ENCODE measurements around the gene F5.

F5 gene

DNA sequence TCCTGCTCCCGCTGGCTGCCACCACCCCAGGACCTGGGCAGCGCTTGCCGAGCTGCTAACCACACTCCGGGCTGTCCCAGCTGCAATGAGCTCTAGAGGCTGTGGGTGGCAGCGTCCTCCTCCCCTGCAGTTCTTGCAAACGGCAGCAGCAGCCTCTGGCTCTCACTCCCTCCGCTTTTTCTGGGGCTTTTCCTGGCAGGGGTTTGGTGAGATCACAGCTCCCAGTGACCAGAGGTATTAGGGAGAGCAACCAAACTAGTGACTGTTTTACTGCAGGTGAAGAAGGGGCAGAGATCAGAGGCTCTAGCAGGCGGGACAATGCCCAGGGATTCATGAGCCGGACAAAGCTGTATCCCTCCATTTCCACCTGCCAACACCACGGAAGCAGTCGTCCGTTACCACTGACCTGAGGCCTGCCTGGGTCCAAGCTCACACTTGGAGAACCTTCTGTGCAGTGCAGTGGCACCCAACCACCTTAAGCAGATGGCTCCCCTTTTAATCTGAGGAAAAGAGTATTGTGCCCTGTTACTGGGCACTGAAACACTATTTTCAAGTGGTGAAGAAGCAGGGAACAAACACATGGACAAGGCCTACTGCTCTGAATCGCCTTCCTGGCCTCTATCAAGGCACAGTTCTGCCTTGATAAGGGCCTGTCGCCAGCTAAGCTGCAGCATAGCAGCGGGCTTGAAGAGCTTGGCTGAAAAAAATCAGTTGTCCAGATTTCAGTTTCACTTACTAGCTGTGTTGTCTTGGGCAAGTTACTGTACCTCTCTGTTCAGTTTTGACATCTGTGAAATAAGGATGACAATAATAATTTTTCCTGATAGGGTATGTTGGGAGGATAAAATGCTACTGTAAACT is at the start of gene F5:
TSS of gene F5 (minus strand) at position 87 of the 861 bp plus-strand sequence. CDS start 95 bp downstream, outside the sequence.
- DNase-seq (ENCODE audit: low read depth in 2 of 2), result peak; percentile 44 to 69

GRCh38 chr1:169634877-169635276 is 48.6 kb upstream of the F5 start:
- DNase-seq (ENCODE audit: low read depth in 2 of 2), result no peak

GRCh38 chr1:169634145-169634544 is 47.9 kb upstream of the F5 start:
- DNase-seq (ENCODE audit: low read depth in 2 of 2), result no peak

DNA sequence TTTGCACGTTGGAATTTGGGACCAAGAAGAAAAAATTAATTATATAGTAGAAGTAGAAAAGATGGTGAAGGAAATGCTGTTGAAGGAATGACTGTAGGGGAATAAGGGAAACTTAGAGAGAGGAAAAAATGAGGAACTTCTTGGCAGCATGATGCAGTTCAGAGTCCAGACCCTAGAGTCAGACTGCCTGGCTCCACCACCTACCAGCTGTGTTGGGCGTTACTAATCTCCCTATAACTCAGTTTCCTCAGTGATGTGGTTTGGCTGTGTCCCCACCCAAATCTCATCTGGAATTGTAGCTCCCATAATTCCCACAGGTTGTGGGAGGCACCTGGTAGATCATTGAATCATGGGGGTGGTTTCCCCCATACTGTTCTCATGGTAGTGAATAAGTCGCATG is 45.0 kb upstream of the F5 start:
- no peak for DNase-seq (ENCODE audit: low read depth in 2 of 2)

- DNase-seq (ENCODE audit: low read depth in 2 of 2), result no peak
Observed at GRCh38 chr1:169630006-169630405, 43.7 kb upstream of the F5 start, which contains the start of gene SELP. SELP (minus strand) TSS chr1:169630124; CDS start chr1:169630074, 50 bp downstream.

DNA sequence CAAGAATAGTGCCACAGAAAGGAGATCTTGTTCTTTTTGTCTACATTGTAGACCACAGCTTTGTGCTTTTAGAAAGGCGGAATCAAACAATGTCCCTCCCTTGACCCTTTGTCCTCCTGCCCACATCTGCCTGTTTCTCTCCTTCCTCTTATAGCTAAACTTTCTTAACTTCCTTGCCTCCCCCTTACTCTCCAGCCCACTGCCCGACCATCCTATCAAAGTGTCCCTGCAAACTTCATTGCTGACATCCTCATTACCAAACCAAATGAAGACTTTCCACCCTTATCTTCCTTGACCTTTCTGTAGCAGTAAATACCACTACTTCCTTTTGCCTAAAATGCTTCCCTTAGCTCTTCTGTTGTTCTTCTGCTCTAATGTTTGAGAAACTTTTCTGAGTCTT is 38.6 kb upstream of the F5 start:
- no peak for DNase-seq (ENCODE audit: low read depth in 2 of 2)

GRCh38 chr1:169624122-169624521 is 37.8 kb upstream of the F5 start:
- DNase-seq (ENCODE audit: low read depth in 2 of 2), result no peak

DNA sequence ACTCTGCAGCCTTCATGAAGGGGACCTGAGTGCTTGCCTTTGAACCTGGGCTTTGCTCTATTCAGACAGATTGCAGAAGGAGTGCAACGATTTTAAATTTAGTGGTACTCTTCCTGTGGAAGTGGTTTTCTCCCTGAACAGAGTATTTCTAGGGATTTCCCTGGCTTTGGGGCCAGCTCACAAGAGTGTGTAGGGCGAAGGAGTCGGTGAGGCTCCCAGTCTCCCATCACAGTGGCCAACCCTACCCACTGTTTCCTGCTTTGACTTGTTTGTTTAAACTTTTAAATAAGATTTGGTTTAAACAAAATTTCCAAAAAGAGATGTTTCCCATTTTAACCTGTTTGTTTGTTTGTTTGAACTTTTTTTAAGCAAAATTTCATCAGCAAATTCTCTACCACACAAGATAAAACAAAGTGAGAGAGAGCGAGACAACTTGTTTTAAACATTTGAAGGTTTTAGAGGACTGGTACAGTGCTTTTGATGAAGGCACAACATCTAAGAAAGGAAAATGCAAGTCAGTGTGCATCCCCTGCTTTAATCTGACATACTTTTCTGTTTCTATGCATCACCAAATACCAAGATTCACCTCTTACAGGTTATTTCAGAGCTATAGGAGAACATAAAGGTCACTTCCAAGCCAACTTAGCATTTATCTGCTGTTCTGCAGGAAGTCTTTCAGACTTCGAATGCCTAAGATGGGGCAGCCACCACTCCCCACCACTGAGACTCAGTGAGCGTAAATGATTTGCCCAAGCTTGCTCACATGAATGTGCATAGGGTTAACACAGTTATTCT is 37.0 kb upstream of the F5 start:
- DNase-seq (ENCODE audit: low read depth in 2 of 2), result no peak

GRCh38 chr1:169620565-169620964 is 34.3 kb upstream of the F5 start:
- DNase-seq (ENCODE audit: low read depth in 2 of 2), result no peak

DNA sequence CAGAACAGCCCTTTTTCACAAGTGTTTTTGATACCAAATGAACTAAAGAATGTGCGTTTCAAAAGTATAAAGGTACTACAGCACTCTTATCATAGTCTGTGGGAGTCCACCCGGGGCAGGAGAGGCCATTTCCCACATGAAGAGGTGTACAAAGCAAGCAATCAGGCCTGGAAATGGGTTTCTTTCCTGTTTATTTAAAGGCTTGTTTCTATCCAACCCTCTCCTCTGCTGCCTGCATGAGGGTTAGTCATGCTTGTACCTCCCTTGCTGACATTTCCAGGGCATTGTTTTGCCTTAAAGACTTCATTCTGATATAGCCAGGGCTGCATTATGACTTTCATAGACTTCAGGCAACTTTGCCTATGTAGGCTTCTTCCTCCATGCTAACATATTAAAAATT is 32.1 kb upstream of the F5 start:
- DNase-seq (ENCODE audit: low read depth in 2 of 2), result no peak

GRCh38 chr1:169615803-169616202 is 29.5 kb upstream of the F5 start:
- no peak for DNase-seq (ENCODE audit: low read depth in 2 of 2)

- DNase-seq (ENCODE audit: low read depth in 2 of 2), result no peak
Observed at GRCh38 chr1:169610858-169611257, 24.6 kb upstream of the F5 start.

GRCh38 chr1:169610108-169610507 is 23.8 kb upstream of the F5 start:
- DNase-seq (ENCODE audit: low read depth in 2 of 2), result no peak

DNA sequence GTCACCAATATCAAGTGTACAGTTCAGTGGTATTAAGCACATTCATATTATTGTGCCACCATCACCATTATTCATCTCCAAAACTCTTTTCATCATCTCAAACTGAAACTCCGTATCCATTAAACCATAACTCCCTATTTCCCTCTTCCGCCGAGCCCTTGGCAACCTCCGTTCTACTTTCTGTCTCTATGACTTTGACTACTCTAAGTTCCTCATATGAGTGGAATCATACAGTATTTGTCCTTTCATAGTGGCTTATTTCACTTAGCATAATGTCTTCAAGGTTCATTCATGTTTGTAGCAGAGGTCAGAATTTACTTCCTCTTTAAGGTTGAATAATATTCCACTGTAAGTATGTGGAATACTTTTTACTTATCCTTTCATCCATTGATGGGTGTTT is 21.9 kb upstream of the F5 start:
- DNase-seq (ENCODE audit: low read depth in 2 of 2), result no peak

DNA sequence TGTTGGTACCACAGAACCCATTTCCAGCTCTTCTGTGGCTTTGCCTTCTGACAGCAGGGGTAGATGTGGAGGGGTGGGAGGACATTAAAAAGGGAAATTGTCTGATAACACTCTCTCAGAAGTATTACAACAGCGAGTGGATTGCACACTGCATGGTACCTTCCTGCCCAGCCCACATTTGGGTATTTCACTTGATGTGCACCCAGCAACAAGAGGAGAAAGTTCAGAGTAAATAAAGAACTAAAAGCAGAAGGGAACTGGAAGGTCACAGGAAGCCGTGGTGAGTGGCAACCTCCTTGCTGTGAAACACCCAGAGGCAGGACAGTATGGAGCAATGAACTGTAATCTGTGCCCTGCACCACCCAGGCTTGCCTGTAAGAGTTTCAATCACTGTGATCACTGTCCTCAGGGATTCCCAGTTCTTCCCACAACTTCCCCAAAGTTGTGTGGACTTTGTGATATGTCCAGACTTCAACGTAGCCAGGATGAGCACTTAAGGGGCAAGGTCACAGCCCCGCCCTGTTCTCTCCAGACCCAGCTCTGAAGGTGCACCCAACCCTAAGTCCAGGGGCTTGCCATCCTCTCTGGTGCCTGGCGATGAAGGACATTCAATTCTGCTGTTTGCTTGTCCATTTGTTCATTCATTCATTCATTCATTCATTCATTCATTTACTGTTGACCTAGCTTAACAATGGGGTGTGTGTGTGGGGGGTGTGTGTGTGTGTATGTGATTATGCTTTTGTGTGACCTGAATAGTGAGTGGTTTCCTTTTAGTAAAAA is 18.7 kb upstream of the F5 start:
- DNase-seq (ENCODE audit: low read depth in 2 of 2), result peak in 1 of 2 donors; percentile 30

GRCh38 chr1:169601096-169601881 is 15.0 kb upstream of the F5 start:
- no peak for DNase-seq (ENCODE audit: low read depth in 2 of 2)

GRCh38 chr1:169595764-169596711 is 9.8 kb upstream of the F5 start:
- no peak for DNase-seq (ENCODE audit: low read depth in 2 of 2)

DNA sequence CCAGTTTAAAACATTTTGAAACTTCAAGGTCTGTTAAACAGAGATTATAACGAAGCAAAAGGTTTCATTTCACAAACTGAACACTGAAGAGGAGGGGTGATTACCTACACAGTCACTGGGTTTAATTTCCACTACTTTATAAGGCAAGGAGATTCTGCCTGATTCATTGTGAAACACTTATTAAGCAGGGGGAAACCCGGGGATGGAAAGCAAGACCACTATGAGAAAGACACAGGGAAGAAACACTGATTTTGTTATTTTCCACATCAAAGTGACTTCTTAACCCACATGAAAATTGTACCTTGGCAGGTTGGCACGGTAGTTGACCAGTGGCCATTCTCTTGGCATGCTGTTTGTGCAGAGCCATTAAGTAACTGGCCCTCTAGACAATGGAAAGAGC is 8.1 kb upstream of the F5 start:
- DNase-seq (ENCODE audit: low read depth in 2 of 2), result no peak

GRCh38 chr1:169590932-169591331 is 4.7 kb upstream of the F5 start:
- no peak for DNase-seq (ENCODE audit: low read depth in 2 of 2)

Data from stimulated activated CD8-positive, alpha-beta memory T cell treated with anti-CD3 and anti-CD28 coated beads, Interleukin-15, amount 100 ng/mL, for 4 hours (primary cell).